ENCODE results near the gene ARHGAP18. TPM values are rescaled to one million over a fixed set of nuclear protein-coding genes. Genes with fewer than 3 reads are reported as not detected.

ARHGAP18 gene
- total RNA-seq, 6 experiments from 2014 or later, result 70.8 to 81.2 (median 76.0) TPM

DNA sequence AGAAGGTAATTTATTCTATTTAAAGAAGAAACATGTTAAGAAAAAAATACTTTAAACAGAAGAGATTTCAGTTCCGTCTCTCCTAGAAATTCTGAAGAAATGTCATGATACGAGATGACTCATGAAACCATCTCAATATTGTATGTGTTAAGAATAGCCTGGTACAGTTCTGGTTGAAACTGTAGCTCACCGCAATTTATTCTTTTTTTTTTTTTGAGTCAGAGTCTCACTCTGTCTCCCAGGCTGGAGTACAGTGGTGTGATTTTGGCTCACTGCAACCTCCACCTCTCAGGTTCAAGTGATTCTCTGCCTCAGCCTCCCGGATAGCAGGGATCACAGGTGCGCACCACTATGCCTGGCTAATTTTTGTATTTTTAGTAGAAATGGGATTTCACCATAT is 103.3 kb downstream of the ARHGAP18 start:
- Mint-ChIP-seq H3K4me1 (ENCODE audit: low read depth) (peaks cover 47% of the 10 kb centered on the region), H3K9me3 (no peaks in the 10 kb centered on the region), H3K4me3 (no peak overlapping the region), H3K27ac (peak overlapping the region; percentile 45), H3K36me3 (ENCODE audit: low read depth) (peaks cover 44% of the 10 kb centered on the region), H3K27me3 (ENCODE audit: insufficient read depth) (peaks cover 3% of the 10 kb centered on the region; the same call in 1 of the 2 replicates)
- no peak for DNase-seq
- TF ChIP-seq, protein P1, sequence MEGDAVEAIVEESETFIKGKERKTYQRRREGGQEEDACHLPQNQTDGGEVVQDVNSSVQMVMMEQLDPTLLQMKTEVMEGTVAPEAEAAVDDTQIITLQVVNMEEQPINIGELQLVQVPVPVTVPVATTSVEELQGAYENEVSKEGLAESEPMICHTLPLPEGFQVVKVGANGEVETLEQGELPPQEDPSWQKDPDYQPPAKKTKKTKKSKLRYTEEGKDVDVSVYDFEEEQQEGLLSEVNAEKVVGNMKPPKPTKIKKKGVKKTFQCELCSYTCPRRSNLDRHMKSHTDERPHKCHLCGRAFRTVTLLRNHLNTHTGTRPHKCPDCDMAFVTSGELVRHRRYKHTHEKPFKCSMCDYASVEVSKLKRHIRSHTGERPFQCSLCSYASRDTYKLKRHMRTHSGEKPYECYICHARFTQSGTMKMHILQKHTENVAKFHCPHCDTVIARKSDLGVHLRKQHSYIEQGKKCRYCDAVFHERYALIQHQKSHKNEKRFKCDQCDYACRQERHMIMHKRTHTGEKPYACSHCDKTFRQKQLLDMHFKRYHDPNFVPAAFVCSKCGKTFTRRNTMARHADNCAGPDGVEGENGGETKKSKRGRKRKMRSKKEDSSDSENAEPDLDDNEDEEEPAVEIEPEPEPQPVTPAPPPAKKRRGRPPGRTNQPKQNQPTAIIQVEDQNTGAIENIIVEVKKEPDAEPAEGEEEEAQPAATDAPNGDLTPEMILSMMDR (IDR thresholded peaks at IDR 0.05), result no peak

DNA sequence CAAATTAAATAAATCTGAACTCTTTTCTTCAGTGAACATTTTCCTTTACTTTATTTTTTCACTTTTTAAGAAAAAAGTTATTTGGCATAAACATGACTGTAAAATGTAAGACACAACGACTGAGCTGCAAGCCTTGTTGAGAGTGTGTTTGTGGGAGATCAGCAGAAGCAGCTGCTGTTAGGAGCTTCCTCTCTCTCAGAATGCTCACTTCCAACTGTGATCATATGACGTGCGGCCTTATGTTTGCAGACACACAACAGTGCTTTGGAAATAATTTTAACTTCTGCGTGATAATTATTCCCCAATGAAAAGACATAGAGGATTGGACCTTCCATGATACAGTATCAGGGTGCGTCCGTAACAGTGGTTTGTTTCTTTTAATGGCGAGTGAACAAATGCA is 104.0 kb downstream of the ARHGAP18 start:
- Mint-ChIP-seq H3K4me1 (ENCODE audit: low read depth) (peaks cover 47% of the 10 kb centered on the region), H3K9me3 (no peaks in the 10 kb centered on the region), H3K27ac (peak overlapping the region; percentile 9; the same call in 1 of the 2 replicates), H3K36me3 (ENCODE audit: low read depth) (peaks cover 48% of the 10 kb centered on the region), H3K4me3 (no peak overlapping the region), H3K27me3 (ENCODE audit: insufficient read depth) (peaks cover 3% of the 10 kb centered on the region; the same call in 1 of the 2 replicates)
- TF ChIP-seq, protein P1 (IDR thresholded peaks at IDR 0.05), result no peak
- DNase-seq, result no peak

DNA sequence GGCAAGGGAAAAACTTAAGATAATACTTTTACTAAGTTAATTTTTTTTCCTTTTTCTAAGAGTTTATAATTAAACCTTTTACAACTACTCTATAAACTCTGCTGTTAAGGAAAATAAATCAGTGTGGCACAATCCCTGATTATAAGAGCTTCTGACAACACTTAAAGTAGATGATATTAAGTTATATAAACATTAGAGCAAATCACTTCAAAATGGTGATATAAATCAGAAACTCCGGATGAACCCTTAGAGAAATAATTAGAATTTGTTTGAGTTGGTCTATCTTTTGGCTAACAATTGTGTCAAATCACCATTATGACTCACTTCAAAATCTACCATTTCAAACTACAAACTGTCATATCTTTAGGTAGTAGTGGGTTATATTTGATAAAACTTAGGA is 104.9 kb downstream of the ARHGAP18 start:
- peaks cover 47% of the 10 kb centered on the region for H3K4me1 Mint-ChIP-seq (ENCODE audit: low read depth)
- TF ChIP-seq, protein P1 (IDR thresholded peaks at IDR 0.05), result no peak
- H3K9me3 Mint-ChIP-seq, result no peaks in the 10 kb centered on the region
- peak overlapping the region; percentile 33; the same call in 1 of the 2 replicates for H3K27ac Mint-ChIP-seq
- peaks cover 3% of the 10 kb centered on the region; the same call in 1 of the 2 replicates for H3K27me3 Mint-ChIP-seq (ENCODE audit: insufficient read depth)
- no peak for DNase-seq
- H3K36me3 Mint-ChIP-seq (ENCODE audit: low read depth), result peaks cover 48% of the 10 kb centered on the region
- H3K4me3 Mint-ChIP-seq, result no peak overlapping the region

DNA sequence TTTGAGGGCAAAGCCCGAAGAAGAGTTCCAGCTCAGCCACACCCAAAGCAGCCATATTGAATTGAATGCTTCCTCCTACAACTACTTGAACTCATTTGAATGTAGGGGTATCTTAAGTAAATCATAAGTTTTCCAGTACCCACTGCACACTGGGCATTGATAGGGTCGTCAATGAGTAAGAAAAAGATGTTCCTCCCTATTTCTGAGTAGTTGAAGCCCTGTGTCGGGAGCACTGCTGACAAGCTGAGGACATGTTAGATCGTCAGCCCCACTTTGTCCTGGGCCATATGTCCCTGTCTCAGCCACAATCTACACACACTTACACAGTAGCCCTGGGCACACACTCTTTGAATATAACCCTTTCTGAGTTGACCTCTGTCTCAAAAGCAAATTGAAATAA is 105.7 kb downstream of the ARHGAP18 start:
- DNase-seq, result no peak
- Mint-ChIP-seq H3K36me3 (ENCODE audit: low read depth) (peaks cover 41% of the 10 kb centered on the region), H3K27me3 (ENCODE audit: insufficient read depth) (peaks cover 3% of the 10 kb centered on the region; the same call in 1 of the 2 replicates), H3K4me3 (no peak overlapping the region), H3K9me3 (no peaks in the 10 kb centered on the region), H3K4me1 (ENCODE audit: low read depth) (peaks cover 43% of the 10 kb centered on the region), H3K27ac (no peak overlapping the region)
- TF ChIP-seq, protein P1 (IDR thresholded peaks at IDR 0.05), result no peak

DNA sequence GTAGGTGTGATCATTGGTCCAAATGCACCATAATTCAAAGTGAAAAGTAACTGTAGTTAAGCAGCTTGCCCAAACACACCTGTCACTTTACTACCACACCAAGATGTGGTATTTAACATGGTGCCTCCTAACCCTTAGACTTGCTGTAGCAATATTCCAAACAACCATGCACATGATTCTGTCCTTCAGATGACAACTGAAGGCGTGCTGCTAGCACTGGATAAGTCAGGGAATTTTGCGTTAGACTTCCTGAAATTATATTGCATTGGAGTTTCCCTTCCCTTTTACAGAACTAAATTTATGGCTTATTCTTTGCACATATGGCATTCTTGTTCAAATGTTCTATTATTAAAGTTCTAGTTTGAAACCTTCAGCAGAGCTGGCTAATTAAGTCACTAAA is 106.2 kb downstream of the ARHGAP18 start:
- peaks cover 35% of the 10 kb centered on the region for H3K36me3 Mint-ChIP-seq (ENCODE audit: low read depth)
- no peaks in the 10 kb centered on the region for H3K9me3 Mint-ChIP-seq
- no peak for DNase-seq
- H3K27ac Mint-ChIP-seq, result no peak overlapping the region
- no peak overlapping the region for H3K4me3 Mint-ChIP-seq
- H3K4me1 Mint-ChIP-seq (ENCODE audit: low read depth), result peaks cover 41% of the 10 kb centered on the region
- TF ChIP-seq, protein P1 (IDR thresholded peaks at IDR 0.05), result no peak
- peaks cover under 1% of the 10 kb centered on the region; the same call in 1 of the 2 replicates for H3K27me3 Mint-ChIP-seq (ENCODE audit: insufficient read depth)

DNA sequence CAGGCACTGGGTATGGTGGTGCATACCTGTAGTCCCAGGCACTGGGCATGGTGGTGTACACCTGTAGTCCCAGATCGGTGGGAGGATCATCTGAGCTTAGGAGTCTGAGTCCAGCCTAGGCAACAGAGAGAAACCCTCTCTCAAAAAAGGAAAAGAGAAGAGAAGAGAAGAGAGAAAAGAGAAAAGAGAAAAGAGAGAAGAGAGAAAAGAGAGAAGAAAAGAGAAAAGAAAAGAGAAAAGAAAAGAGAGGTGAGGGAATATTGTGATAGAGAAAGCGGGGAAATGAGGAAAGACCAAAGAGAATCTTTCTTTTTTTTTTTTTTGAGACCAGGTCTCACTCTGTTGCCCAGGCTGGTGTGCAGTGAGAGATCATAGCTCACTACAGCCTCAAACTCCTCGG is 108.7 kb downstream of the ARHGAP18 start:
- TF ChIP-seq, protein P1 (IDR thresholded peaks at IDR 0.05), result no peak
- peaks cover 19% of the 10 kb centered on the region for H3K4me1 Mint-ChIP-seq (ENCODE audit: low read depth)
- DNase-seq, result no peak
- H3K36me3 Mint-ChIP-seq (ENCODE audit: low read depth), result peaks cover 19% of the 10 kb centered on the region
- no peak overlapping the region for H3K4me3 Mint-ChIP-seq
- no peaks in the 10 kb centered on the region for H3K27me3 Mint-ChIP-seq (ENCODE audit: insufficient read depth)
- no peaks in the 10 kb centered on the region for H3K9me3 Mint-ChIP-seq
- peak overlapping the region; percentile 29 for H3K27ac Mint-ChIP-seq
